ENCODE data around the gene IGFLR1.
A peak's percentile ranks its signal among the peaks of the same experiment; 100 is the strongest.
"Not testable (repeated sequence)": the region's sequence is repeated elsewhere in the genome, so short reads cannot be mapped to it uniquely, and the experiment has no call there.

Gene IGFLR1

DNA sequence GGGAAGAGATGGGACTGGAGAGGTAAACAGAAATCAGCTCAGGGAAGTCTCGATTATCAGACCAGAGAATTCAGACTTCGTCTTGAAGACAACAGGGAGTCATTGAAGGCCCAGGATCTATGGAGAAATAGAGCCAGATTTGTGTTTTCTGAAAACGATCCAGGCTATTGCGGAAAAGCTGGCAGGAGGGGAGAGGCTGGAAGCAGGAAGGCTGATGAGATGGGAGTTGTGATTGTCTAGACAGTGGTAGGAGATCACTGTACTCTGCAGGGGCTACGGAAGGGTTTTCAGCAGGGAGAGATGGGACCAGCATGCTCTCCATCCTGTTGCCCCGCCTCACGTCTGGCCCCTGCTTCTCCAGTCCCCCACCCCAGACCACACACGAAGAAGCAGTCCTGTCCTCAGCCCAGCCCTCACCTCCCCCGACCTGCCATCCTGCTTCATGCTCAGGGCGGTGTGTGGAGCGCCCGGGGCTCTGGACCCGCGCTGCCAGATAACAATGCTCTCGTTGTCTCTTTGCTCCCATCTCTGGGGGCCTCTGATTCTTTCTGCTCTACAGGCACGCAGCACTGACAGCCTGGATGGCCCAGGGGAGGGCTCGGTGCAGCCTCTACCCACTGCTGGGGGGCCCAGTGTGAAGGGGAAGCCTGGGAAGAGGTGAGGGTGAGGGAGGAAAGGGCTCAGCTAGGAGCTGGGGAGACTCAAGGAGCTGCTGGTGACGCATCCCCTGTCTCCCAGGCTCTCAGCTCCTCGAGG is 35.0 kb upstream of the IGFLR1 start:
- no peak for DNase-seq

DNA sequence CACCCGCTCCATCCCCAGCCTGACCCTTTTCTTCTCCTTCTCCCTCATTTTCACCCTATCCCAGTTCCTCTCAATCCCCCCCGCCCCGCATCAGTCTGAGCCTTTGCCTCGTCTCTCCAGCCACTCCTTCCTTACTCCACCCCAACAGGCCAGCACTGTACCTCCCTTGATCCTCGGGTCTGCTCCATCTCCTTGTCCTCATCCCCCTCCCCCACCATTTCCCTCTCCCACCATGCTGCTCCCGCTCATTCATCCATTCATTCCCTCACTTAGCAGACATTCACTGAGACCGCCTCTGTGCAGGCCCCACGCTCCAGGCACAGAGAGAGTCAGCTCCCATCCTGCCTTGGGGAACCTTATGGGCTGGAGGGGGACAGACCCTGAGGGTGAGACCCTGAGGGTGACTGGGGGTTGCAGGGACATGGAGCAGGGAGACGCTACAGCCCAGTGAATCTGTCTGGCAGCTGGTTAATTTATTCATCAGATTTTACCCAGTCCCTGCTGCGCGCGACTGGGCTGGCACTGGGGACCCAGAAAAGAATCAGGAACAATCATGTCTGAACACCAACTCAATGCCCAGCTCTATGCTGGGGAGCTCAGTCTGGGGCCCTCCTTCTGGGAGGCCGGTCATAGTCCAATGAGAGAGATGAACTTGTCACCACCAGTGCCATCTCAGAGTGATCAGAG is 34.0 kb upstream of the IGFLR1 start:
- DNase-seq: no peak

DNA sequence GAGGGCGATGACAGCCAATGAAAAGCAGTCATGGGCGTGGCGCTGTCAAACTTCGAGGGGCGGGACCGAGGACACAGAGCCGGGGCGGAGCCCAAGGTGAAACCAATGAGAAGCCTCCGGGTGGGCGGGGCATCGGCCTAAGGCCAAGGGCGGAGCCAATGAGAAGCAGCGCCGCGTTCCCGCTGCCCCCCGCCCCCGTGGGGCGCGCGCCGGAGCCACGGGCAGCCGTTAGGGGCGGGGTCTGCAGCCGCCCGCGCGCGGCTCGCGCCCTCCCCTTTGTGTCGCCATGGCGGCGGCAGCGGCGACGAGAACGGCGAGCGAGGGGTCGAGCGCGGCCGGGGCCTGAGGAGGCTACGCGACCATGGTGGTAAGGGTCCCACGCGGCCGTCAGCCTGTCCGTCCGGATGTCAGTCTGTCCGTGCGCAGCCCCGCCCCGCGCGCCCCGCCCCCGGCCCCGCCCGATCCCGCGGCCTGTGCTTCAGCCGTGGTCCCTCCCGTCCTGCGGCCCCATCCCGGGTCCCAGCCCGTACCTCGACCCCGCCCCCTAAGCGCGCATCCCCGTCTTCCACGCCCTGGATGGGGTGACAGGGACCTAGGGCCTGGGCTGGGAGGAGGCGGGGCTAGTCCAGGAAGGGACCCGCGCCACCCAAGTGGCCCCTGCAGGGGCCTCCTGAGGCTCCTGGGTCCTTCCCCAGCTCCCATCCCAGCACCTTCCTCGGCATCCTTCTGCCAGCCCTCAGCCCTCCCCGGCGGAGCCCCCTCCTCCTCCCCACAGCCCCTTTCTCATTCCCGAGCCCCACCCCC is 33.2 kb upstream of the IGFLR1 start, which contains the start of gene ARHGAP33:
Gene ARHGAP33 (plus strand): TSS at position 267 of the 804 bp plus-strand sequence. CDS start 95 bp downstream, at position 362.
- peak; percentile 93 to 99 (median 98) for DNase-seq

DNA sequence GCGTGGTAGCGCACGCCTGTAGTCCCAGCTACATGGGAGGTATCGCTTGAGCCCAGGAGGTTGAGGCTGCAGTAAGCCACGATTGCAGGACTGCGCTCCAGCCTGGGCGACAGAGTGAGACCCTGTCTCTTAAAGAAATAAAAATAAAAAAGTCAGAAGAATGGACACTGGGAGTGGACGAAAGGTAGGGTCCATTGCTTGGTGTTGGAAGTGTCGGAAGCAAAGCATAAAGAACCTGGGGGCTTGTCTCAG is 32.7 kb upstream of the IGFLR1 start:
- no peak for DNase-seq

- no peak for DNase-seq
Observed at GRCh38 chr19:35774274-35775045, 32.2 kb upstream of the IGFLR1 start.

DNA sequence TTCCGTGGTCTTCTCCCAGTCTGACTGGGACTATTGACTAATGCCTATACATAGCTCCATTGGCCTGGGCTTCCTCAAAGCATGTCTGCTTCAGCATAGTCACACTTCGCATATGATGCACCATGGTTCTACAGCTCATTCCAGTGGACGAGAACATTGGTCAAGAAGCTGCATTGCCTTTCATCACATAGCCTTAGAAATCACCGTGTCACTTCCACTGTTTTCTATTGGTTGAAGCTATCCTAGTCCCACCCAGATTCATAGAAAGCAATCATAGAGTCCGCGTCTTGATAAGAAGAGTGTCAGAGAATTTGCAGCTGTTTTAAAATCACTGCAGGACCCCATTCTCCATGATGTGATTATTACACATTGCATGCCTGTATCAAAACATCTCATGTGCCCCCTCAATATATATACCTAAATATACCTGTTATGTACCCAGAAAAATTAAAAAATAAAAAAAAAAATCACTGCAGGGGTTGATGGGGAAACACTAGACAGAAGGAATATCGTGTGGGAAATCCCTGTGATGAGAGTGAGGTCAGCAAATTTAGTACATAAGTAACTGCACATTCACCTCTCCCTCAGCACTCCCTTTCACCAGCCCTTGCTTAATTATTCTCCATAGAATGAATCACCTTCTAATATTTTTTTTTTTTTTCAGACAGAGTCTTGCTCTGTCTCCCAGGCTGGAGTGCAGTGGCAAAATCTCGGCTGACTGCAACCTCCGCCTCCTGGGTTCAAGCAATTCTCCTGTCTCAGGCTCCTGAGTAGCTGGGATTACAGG is 31.0 kb upstream of the IGFLR1 start:
- no peak for DNase-seq

- DNase-seq: not testable (repeated sequence)
Observed at GRCh38 chr19:35772362-35772761, 30.1 kb upstream of the IGFLR1 start.

- DNase-seq: no peak
Observed at GRCh38 chr19:35768082-35768421, 25.8 kb upstream of the IGFLR1 start.

DNA sequence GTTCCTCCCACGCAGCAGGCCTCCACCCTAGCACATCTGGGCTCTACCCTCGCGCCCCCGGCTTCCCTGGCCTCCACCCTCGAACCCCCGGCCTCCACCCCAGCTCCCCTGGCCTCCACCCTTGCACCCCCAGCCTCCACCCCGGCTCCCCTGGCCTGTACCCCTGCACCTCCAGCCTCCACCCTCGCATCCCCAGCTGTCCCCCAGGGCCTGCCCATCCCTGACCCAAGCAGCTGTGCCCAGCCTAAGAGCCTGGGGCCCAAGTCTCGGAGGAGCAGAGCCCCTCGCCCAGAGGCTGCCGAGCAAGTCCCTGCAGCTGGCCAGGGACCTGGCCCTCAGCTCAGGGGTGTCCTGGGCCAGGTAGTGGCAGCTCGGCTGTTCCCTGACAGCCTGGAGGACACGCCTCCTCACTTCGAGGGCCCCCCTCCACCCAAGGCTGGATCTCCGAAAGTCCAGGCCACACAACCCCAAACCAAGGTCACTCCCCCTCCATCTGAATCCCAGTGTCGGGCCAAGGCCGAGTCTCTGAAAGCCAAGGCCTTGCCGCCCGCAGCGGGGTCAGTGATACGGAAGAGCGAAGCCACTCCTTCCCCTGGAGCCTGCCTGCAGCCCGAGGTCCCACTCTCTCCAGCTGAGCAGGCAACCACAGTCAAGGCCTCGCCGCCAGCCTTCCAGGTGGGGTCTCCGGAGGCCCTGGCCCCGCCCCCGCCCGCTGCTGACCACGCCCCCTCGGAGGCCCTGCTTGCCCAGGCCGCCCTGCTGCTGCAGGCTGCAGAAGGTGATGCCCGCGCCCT is 25.2 kb upstream of the IGFLR1 start:
- no peak for DNase-seq

GRCh38 chr19:35766571-35767104 is 24.4 kb upstream of the IGFLR1 start:
- DNase-seq: no peak

DNA sequence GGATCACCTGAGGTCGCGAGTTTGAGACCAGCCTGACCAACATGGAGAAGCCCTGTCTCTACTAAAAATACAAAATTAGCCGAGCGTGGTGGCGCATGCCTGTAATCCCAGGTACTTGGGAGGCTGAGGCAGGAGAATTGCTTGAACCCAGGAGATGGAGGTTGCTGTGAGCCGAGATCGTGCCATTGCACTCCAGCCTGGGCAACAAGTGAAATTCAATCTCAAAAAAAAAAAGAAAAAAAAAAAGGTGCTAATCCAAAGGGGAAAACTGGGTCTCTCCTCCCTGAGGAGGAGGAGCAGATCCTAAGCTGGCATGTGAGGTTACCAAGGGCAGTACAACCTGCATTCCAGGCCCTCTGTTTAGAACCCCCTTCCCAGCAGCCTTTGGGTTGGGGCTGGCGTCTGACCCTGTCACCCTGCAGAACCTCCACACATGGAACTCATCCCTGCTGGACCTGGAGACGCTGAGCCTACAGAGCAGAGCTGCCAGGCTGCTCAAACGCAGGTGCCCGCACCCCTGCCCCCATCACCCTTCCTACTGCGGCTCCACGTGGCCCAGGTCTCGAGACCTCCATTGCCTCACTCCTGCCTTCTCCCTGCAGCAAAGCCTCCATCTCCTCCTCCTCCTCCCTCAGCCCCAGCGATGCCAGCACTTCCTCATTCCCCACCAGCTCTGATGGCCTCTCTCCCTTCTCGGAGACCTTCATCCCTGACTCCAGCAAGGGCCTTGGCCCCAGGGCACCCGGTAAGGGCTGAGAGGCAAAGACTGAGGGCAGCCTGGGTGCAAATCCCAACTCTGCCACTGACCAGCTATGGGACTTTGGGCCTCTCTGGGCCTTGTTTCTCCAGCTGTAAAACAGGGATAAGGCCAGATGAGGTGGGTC is 22.4 kb upstream of the IGFLR1 start:
- DNase-seq: no peak

- DNase-seq: no peak
Observed at GRCh38 chr19:35760711-35761349, 18.6 kb upstream of the IGFLR1 start.

- DNase-seq: no peak
Observed at GRCh38 chr19:35759697-35760096, 17.4 kb upstream of the IGFLR1 start.

GRCh38 chr19:35757749-35758608 is 15.7 kb upstream of the IGFLR1 start, which contains the start of gene PROSER3:
PROSER3 (plus strand) TSS chr19:35758176; CDS start chr19:35758216, 40 bp downstream.
- DNase-seq: peak; percentile 94 to 99 (median 98)

DNA sequence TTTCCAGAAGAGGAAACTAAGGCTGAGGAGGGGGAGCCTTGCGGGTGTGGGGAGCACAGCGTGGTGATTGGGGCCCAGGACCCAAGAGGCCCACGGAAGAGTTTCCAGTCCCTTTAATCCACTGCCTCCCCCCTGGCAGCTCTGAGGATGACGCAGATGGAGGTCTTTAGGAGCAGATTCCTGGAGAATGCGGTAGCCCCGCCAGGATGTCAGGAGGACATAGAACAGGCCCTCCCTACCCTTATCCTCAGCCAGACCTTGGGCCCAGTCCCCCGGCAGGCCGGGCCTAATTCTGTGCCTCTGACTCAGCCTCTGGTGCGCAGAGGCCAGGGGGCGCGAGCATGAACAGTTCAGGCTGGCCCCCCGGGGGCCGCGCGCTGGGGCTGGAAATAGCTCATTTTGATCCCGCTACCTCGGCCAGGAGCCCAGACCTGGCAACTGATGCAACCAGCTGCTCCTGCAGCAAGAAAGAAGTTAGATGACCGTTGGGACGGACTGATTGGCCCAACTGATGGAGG is 15.0 kb upstream of the IGFLR1 start:
- no peak for DNase-seq

DNA sequence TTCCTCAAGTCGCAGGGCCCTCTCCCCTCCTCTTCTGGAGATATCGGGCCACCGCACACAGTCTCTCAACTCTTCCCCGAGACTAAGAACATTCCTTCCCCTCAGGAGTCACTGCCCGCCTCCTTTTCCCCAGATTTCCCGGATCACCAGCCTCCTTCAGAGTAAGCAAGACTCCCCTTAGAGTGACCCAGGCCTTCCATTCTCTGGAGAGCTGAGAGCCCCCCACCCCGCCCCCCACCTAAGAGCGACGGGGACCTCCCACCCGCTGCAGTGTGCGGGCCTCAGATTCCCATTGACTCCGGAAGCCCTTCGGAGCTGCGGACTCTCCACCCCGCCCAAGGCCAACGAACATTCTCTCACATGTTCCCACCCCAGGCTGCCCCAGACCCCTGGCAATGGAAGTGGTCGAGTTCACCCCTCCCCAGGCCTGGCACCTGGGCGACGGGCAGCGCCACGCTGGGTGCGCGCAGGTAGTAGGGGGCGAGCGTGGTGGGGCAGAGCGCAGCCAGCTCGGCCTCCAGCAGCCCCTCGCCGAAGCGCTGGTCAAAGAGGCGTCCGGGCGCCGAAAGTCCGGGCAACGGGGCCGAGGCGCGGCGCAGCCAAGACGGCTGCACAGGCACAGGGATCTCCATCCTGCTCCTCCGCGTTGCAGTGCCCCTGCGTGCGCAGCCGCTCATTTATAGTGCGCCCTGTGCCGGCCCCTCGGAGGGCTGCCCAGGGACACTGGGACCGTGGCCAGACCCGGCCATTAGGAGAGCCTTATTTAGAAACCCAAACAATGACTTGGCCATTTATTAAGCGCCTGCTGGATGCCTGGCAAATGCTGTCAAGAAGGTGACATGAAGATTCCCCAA is 14.4 kb upstream of the IGFLR1 start, which contains the start of gene HSPB6:
Gene HSPB6 (minus strand): TSS at position 653 of the 854 bp plus-strand sequence. CDS start 21 bp downstream, at position 632.
- DNase-seq: peak in 2 of 6 experiments; percentile 9 to 24

All from stimulated activated naive CD4-positive, alpha-beta T cell (primary cell).